ENCODE measurements around the gene S1PR5. TPM values are rescaled to one million over a fixed set of nuclear protein-coding genes. Genes with fewer than 3 reads are reported as not detected.
"Not testable (repeated sequence)": the region's sequence is repeated elsewhere in the genome, so short reads cannot be mapped to it uniquely, and the experiment has no call there.

The S1PR5 gene
- polyA plus RNA-seq, 1 donor from 2014 or later = 5.1 TPM

- Mint-ChIP-seq H3K4me3 (no peak overlapping the region), H3K4me1 (no peaks in the 10 kb centered on the region), H3K27ac (no peak overlapping the region), H3K9me3 (peaks cover 0 to 4% (median 0%) of the 10 kb centered on the region in 3 donors), H3K36me3 (peaks cover 1% of the 10 kb centered on the region), H3K27me3 (peaks cover 18% of the 10 kb centered on the region)
Measured at GRCh38 chr19:10533646-10534386, 16.6 kb upstream of the S1PR5 start.

- Mint-ChIP-seq H3K27me3 (peaks cover 10% of the 10 kb centered on the region), H3K27ac (no peak overlapping the region), H3K4me3 (no peak overlapping the region), H3K36me3 (peaks cover 1% of the 10 kb centered on the region), H3K4me1 (no peaks in the 10 kb centered on the region), H3K9me3 (peaks cover 0 to 4% (median 0%) of the 10 kb centered on the region in 3 donors)
Measured at GRCh38 chr19:10532457-10532856, 15.2 kb upstream of the S1PR5 start.

- H3K9me3 Mint-ChIP-seq, H3K27ac Mint-ChIP-seq, H3K27me3 Mint-ChIP-seq, H3K4me3 Mint-ChIP-seq, H3K4me1 Mint-ChIP-seq, H3K36me3 Mint-ChIP-seq: not testable (repeated sequence)
Measured at GRCh38 chr19:10526887-10527286, 9.6 kb upstream of the S1PR5 start.

- peaks cover 1% of the 10 kb centered on the region for H3K36me3 Mint-ChIP-seq
- H3K9me3 Mint-ChIP-seq = peaks cover 0 to 1% (median 0%) of the 10 kb centered on the region in 3 donors
- peaks cover 3% of the 10 kb centered on the region for H3K27me3 Mint-ChIP-seq
- H3K4me1 Mint-ChIP-seq = no peaks in the 10 kb centered on the region
- no peak overlapping the region for H3K4me3 Mint-ChIP-seq
- H3K27ac Mint-ChIP-seq = no peak overlapping the region
Measured at GRCh38 chr19:10525636-10526035, 8.4 kb upstream of the S1PR5 start.

GRCh38 chr19:10523135-10523636, 5.9 kb upstream of the S1PR5 start:
- H3K4me1 Mint-ChIP-seq = peaks cover 8 to 11% (median 9%) of the 10 kb centered on the region in 3 donors
- peaks cover 15% of the 10 kb centered on the region for H3K27me3 Mint-ChIP-seq
- H3K4me3 Mint-ChIP-seq = no peak overlapping the region

GRCh38 chr19:10521461-10522171, 4.4 kb upstream of the S1PR5 start:
- Mint-ChIP-seq H3K27ac (no peak overlapping the region), H3K4me1 (peaks cover 14 to 18% (median 14%) of the 10 kb centered on the region in 3 donors), H3K36me3 (no peaks in the 10 kb centered on the region), H3K9me3 (peaks cover 0 to 1% (median 0%) of the 10 kb centered on the region in 3 donors), H3K27me3 (peaks cover 23% of the 10 kb centered on the region), H3K4me3 (no peak overlapping the region)

More at GRCh38 chr19:10523135-10523636, 5.9 kb upstream of the S1PR5 start:
- H3K9me3 Mint-ChIP-seq = peaks cover 0 to 1% (median 0%) of the 10 kb centered on the region in 3 donors
- peak overlapping the region in 2 of 3 donors; percentile 39 to 53 for H3K27ac Mint-ChIP-seq
- H3K36me3 Mint-ChIP-seq = no peaks in the 10 kb centered on the region

GRCh38 chr19:10520652-10521318, 3.5 kb upstream of the S1PR5 start:
- peaks cover 30% of the 10 kb centered on the region for H3K27me3 Mint-ChIP-seq
- H3K4me3 Mint-ChIP-seq = peak overlapping the region in 1 of 4 donors; percentile 65
- no peak overlapping the region for H3K27ac Mint-ChIP-seq

GRCh38 chr19:10519421-10519820, 2.2 kb upstream of the S1PR5 start:
- Mint-ChIP-seq H3K4me1 (peaks cover 14 to 20% (median 14%) of the 10 kb centered on the region in 3 donors), H3K9me3 (no peaks in the 10 kb centered on the region), H3K27ac (peak overlapping the region in 2 of 3 donors; percentile 82 to 90)

More at GRCh38 chr19:10520652-10521318, 3.5 kb upstream of the S1PR5 start:
- Mint-ChIP-seq H3K4me1 (peaks cover 14 to 20% (median 14%) of the 10 kb centered on the region in 3 donors), H3K9me3 (peaks cover 0 to 1% (median 0%) of the 10 kb centered on the region in 3 donors), H3K36me3 (no peaks in the 10 kb centered on the region)

GRCh38 chr19:10518444-10519361, 1.5 kb upstream of the S1PR5 start:
- Mint-ChIP-seq H3K36me3 (no peaks in the 10 kb centered on the region), H3K27me3 (peaks cover 43% of the 10 kb centered on the region), H3K27ac (peak overlapping the region; percentile 82 to 90 (median 89)), H3K4me1 (peaks cover 14 to 20% (median 15%) of the 10 kb centered on the region in 3 donors), H3K4me3 (peak overlapping the region; percentile 62 to 87 (median 74)), H3K9me3 (no peaks in the 10 kb centered on the region)

More at GRCh38 chr19:10519421-10519820, 2.2 kb upstream of the S1PR5 start:
- no peaks in the 10 kb centered on the region for H3K36me3 Mint-ChIP-seq
- peaks cover 41% of the 10 kb centered on the region for H3K27me3 Mint-ChIP-seq
- H3K4me3 Mint-ChIP-seq = peak overlapping the region in 2 of 4 donors; percentile 62 to 72

GRCh38 chr19:10517760-10518443, 655 bp upstream of the S1PR5 start:
- Mint-ChIP-seq H3K27me3 (peaks cover 50% of the 10 kb centered on the region), H3K4me3 (peak overlapping the region; percentile 62 to 87 (median 74)), H3K9me3 (peaks cover 0 to 2% (median 0%) of the 10 kb centered on the region in 3 donors), H3K27ac (peak overlapping the region; percentile 79 to 90 (median 89)), H3K36me3 (no peaks in the 10 kb centered on the region), H3K4me1 (peaks cover 14 to 20% (median 19%) of the 10 kb centered on the region in 3 donors)

GRCh38 chr19:10516671-10517286, 468 bp downstream of the S1PR5 start:
- peak overlapping the region in 3 of 4 donors; percentile 16 to 90 (median 64) for H3K4me3 Mint-ChIP-seq
- peaks cover 49% of the 10 kb centered on the region for H3K27me3 Mint-ChIP-seq
- H3K9me3 Mint-ChIP-seq = peaks cover 0 to 2% (median 0%) of the 10 kb centered on the region in 3 donors
- peak overlapping the region in 2 of 3 donors; percentile 11 to 92 for H3K27ac Mint-ChIP-seq
- no peaks in the 10 kb centered on the region for H3K36me3 Mint-ChIP-seq
- peaks cover 14 to 20% (median 19%) of the 10 kb centered on the region in 3 donors for H3K4me1 Mint-ChIP-seq

GRCh38 chr19:10516064-10516385, 1.2 kb downstream of the S1PR5 start:
- Mint-ChIP-seq H3K4me3 (peak overlapping the region in 2 of 4 donors; percentile 14 to 29), H3K9me3 (peaks cover 0 to 2% (median 0%) of the 10 kb centered on the region in 3 donors), H3K27ac (peak overlapping the region in 2 of 3 donors; percentile 0 to 11), H3K4me1 (peaks cover 14 to 20% (median 19%) of the 10 kb centered on the region in 3 donors), H3K27me3 (peaks cover 49% of the 10 kb centered on the region), H3K36me3 (no peaks in the 10 kb centered on the region)
